ENCODE results near the gene GUCY2F.

DNA sequence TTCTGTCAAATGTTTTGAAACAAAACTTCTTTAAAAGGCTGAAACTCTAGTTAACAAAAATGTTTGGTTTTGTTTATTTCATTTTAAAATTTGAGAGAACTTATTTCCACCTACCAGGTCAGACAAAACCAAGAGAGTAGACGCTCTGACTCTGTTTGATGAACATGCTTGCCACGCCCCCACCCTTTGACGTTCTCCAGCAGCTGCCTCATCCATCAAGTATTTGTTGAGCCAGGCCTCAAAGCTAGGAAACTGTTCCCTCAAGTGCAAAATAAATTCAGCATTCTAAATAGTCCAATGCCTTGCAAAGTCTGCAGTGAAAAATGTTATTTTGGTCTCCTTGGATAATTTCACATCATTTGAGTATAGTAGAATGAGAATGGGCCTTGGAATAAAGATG, 121.6 kb downstream of the GUCY2F start:
- TF ChIP-seq POLR2AphosphoS5 (IDR thresholded peaks at IDR 0.05; ENCODE audit: low read depth, low read length) (no peak), POLR2A (IDR thresholded peaks at IDR 0.05; ENCODE audit: low read depth, low read length) (no peak), TAF1 (IDR thresholded peaks at IDR 0.05; ENCODE audit: low read depth, low read length) (no peak), SPI1 (IDR thresholded peaks at IDR 0.05; ENCODE audit: low read depth, low read length) (no peak)
